ENCODE data around the gene ANKRD39. TPM values are rescaled to one million over a fixed set of nuclear protein-coding genes. Genes with fewer than 3 reads are reported as not detected.

ANKRD39 gene
- total and polyA plus RNA-seq, 2 of the 8 experiments (the other 6 are each of a cell fraction or from before 2014, with no cell fraction given), result 18.5 to 21.3 TPM

GRCh38 chr2:96816836-96817702 lies 40.7 kb downstream of the ANKRD39 start:
- FAIRE-seq (no peak), DNase-seq (ENCODE audit: low read depth in 1 of 2, low spot score in 2 of 2) (peak in 1 of 2 experiments; percentile 47)
- Histone ChIP-seq H2BK120ac (replicated peaks; ENCODE audit: low read depth, low read length) (no peak overlapping the region), H2AFZ (ENCODE audit: low read length) (no peak overlapping the region), H3K4me2 (ENCODE audit: insufficient read depth in 1 of 2, low read depth in 2 of 2, low read length in 2 of 2) (peak overlapping the region; percentile 98), H3K79me1 (ENCODE audit: low read depth, low read length) (peaks cover 28% of the 10 kb centered on the region), H4K5ac (ENCODE audit: insufficient read length, low read depth, low read length) (peak overlapping the region; percentile 58), H3K9ac (replicated peaks in 1 of 4; ENCODE audit: extremely low read depth in 1 of 4, low read depth in 3 of 4, low read length in 3 of 4) (peak overlapping the region; percentile 49 to 92 (median 68); a peak in 6 of 7 replicates), H2BK12ac (ENCODE audit: low read depth, low read length) (no peak overlapping the region), H2AK5ac (ENCODE audit: low read depth, low read length) (peak overlapping the region; percentile 34; the same call in 1 of the 2 replicates), H4K8ac (ENCODE audit: extremely low read depth, insufficient read depth, low read length) (peak overlapping the region; percentile 62; the same call in 1 of the 2 replicates), H3K18ac (ENCODE audit: extremely low read depth, low read length) (peak overlapping the region; percentile 68), H3K27ac (ENCODE audit: low read depth, low read length) (peak overlapping the region; percentile 85; the same call in 1 of the 2 replicates), H3K56ac (replicated peaks; ENCODE audit: insufficient read length, low read depth, low read length) (no peak overlapping the region), H3K4me3 (ENCODE audit: extremely low read depth in 1 of 4, insufficient read depth in 2 of 4, low read depth in 3 of 4, low read length in 4 of 4) (peak overlapping the region; percentile 63 to 89 (median 72)), H4K20me1 (replicated peaks in 1 of 2; ENCODE audit: control insufficient read depth in 1 of 2, insufficient read depth in 2 of 2, low read length in 2 of 2) (peaks cover 18 to 31% of the 10 kb centered on the region in 2 experiments), H4K91ac (replicated peaks; ENCODE audit: insufficient read length, low read length) (peak overlapping the region; percentile 54), H3K23me2 (ENCODE audit: low read depth, low read length) (peaks cover 17% of the 10 kb centered on the region), H3K36me3 (ENCODE audit: control insufficient read depth in 2 of 4, insufficient read depth in 4 of 4, low read length in 3 of 4) (peaks cover 0 to 10% (median 0%) of the 10 kb centered on the region in 4 experiments; a peak in 2 of 8 replicates), H3K14ac (ENCODE audit: insufficient read length) (no peak overlapping the region), H3K9me3 (ENCODE audit: insufficient read depth in 2 of 2, low read depth in 1 of 2, low read length in 1 of 2) (no peaks in the 10 kb centered on the region), H3K79me2 (ENCODE audit: control insufficient read depth in 1 of 2, insufficient read depth in 2 of 2, low read length in 2 of 2) (peaks cover 3 to 49% of the 10 kb centered on the region in 2 experiments; a peak in 3 of 4 replicates), H3K27me3 (replicated peaks in 1 of 4; ENCODE audit: control insufficient read depth in 3 of 4, extremely low read depth in 1 of 4, insufficient read depth in 3 of 4, low read length in 3 of 4) (no peaks in the 10 kb centered on the region; a peak in 1 of 7 replicates), H2BK5ac (ENCODE audit: low read depth, low read length) (0 out of 2 replicates have a peak overlapping the region, but pooled peaks have one; percentile 18), H3K4me1 (replicated peaks in 1 of 4; ENCODE audit: control insufficient read depth in 3 of 4, insufficient read depth in 4 of 4, low read length in 3 of 4) (peaks cover 0 to 22% (median 16%) of the 10 kb centered on the region in 4 experiments; a peak in 6 of 7 replicates), H3K23ac (ENCODE audit: insufficient read length) (no peak overlapping the region), H3K4ac (replicated peaks; ENCODE audit: insufficient read length, low read depth, low read length) (peak overlapping the region; percentile 3), H2BK15ac (ENCODE audit: low read length) (peak overlapping the region; percentile 81; the same call in 1 of the 2 replicates), H2BK20ac (ENCODE audit: low read length) (no peak overlapping the region)
- ChIA-PET CTCF (ENCODE audit: partially characterized antibody) (interaction anchor here (1.0 to 5.3 kb wide), 10 partner anchors 10 to 158 kb away, joined by 3 to 30 read pairs (median 4); no protein-coding TSS in a partner anchor), POLR2A (ENCODE audit: partially characterized antibody) (interaction anchor here (0.7 to 2.6 kb wide), 11 partner anchors 9 to 102 kb away, joined by 3 to 12 read pairs (median 4); partner anchors contain the start of gene ANKRD39)
- WGBS, 2 experiments (ENCODE audit: extremely low coverage in 1 of 2, insufficient coverage in 1 of 2, insufficient read length in 1 of 2, insufficient replicate concordance in 2 of 2, low coverage in 1 of 2, low lambda C conversion rate in 2 of 2, missing lambda C conversion rate in 1 of 2), result 6% methylated on average over 67 of the region's 89 CpGs; no CpG with 5 or more reads in 1 of the 2 experiments
- TF ChIP-seq RBBP5 (IDR thresholded peaks at IDR 0.05; ENCODE audit: borderline replicate concordance, low read depth, low read length), result peak; percentile 16; the same call in 1 of the 2 replicates
- TF ChIP-seq CTBP2 (IDR thresholded peaks at IDR 0.05; ENCODE audit: borderline replicate concordance, insufficient read depth, insufficient read length, low read length), result no peak
- peak; percentile 38 for TF ChIP-seq SAP30 (IDR thresholded peaks at IDR 0.05; ENCODE audit: insufficient read depth, insufficient replicate concordance, low read length)
- no peak for TF ChIP-seq CHD1 (IDR thresholded peaks at IDR 0.05; ENCODE audit: low read depth, low read length)
- TF ChIP-seq POLR2A (IDR thresholded peaks at IDR 0.05; ENCODE audit: control extremely low read depth in 1 of 2, low read depth in 2 of 2, low read length in 2 of 2), result 0 out of 3 replicates have a peak, but pooled peaks of 1 of the 2 experiments have one; percentile 2
- peak in 1 of 3 experiments; percentile 33; a peak in 1 of 4 replicates for TF ChIP-seq CTCF (IDR thresholded peaks at IDR 0.05; ENCODE audit: control extremely low read depth in 1 of 3, insufficient read depth in 1 of 3, low read depth in 1 of 3, low read length in 3 of 3)
- TF ChIP-seq YY1 (IDR thresholded peaks at IDR 0.05; ENCODE audit: low read depth, low read length), result 0 out of 2 replicates have a peak, but pooled peaks have one; percentile 5

All from H1 (cell line).